ENCODE measurements around the gene PPP4R1. TPM values are rescaled to one million over a fixed set of nuclear protein-coding genes. Genes with fewer than 3 reads are reported as not detected.

PPP4R1 gene
- polyA plus RNA-seq, 1 donor: 57.2 TPM

GRCh38 chr18:9594823-9595596 is 19.3 kb downstream of the PPP4R1 start:
- no peak for DNase-seq

- DNase-seq: no peak
Observed at GRCh38 chr18:9587924-9588323, 26.4 kb downstream of the PPP4R1 start.

- DNase-seq: no peak
Observed at GRCh38 chr18:9586814-9587213, 27.5 kb downstream of the PPP4R1 start.

- DNase-seq: no peak
Observed at GRCh38 chr18:9581667-9582066, 32.7 kb downstream of the PPP4R1 start.

GRCh38 chr18:9578306-9578705 is 36.1 kb downstream of the PPP4R1 start:
- DNase-seq: no peak

- DNase-seq: no peak
Observed at GRCh38 chr18:9577361-9577760, 37.0 kb downstream of the PPP4R1 start.

GRCh38 chr18:9575558-9575957 is 38.8 kb downstream of the PPP4R1 start:
- peak; percentile 90 for DNase-seq

GRCh38 chr18:9574473-9575115 is 39.8 kb downstream of the PPP4R1 start:
- DNase-seq: no peak

- DNase-seq: no peak
Observed at GRCh38 chr18:9571546-9571945, 42.8 kb downstream of the PPP4R1 start.

- no peak for DNase-seq
Observed at GRCh38 chr18:9570255-9570654, 44.1 kb downstream of the PPP4R1 start.

GRCh38 chr18:9569178-9569577 is 45.2 kb downstream of the PPP4R1 start:
- DNase-seq: no peak

- DNase-seq: no peak
Observed at GRCh38 chr18:9568186-9568585, 46.2 kb downstream of the PPP4R1 start.

- DNase-seq: no peak
Observed at GRCh38 chr18:9565407-9565806, 49.0 kb downstream of the PPP4R1 start.

- no peak for DNase-seq
Observed at GRCh38 chr18:9563331-9563730, 51.0 kb downstream of the PPP4R1 start.

GRCh38 chr18:9562584-9562983 is 51.8 kb downstream of the PPP4R1 start:
- DNase-seq: no peak

- DNase-seq: no peak
Observed at GRCh38 chr18:9561759-9562158, 52.6 kb downstream of the PPP4R1 start.

GRCh38 chr18:9559253-9559652 is 55.1 kb downstream of the PPP4R1 start:
- no peak for DNase-seq

- no peak for DNase-seq
Observed at GRCh38 chr18:9558387-9559064, 55.8 kb downstream of the PPP4R1 start.

GRCh38 chr18:9557250-9557943 is 57.0 kb downstream of the PPP4R1 start:
- no peak for DNase-seq

GRCh38 chr18:9552616-9553015 is 61.7 kb downstream of the PPP4R1 start:
- no peak for DNase-seq

GRCh38 chr18:9552191-9552590 is 62.2 kb downstream of the PPP4R1 start:
- DNase-seq: no peak

GRCh38 chr18:9550429-9550828 is 63.9 kb downstream of the PPP4R1 start:
- no peak for DNase-seq

- no peak for DNase-seq
Observed at GRCh38 chr18:9549405-9549804, 65.0 kb downstream of the PPP4R1 start.
